GM18519 (cell line): ENCODE results near the gene MYL10.
"Not testable (repeated sequence)": the region's sequence is repeated elsewhere in the genome, so short reads cannot be mapped to it uniquely, and the experiment has no call there.

Experiments used
- ATAC-seq: cut with Tn5 transposase; IDR thresholded peaks from one replicate; pipeline ENCODE4 v1.9.1; 2021; ENCODE audit warnings: mild to moderate bottlenecking, moderate library complexity; ENCODE audit not compliant: unreplicated experiment, low FRiP score

MYL10 gene

GRCh38 chr7:101620991-101621390 lies 8.1 kb downstream of the MYL10 start:
- no peak for ATAC-seq

- no peak for ATAC-seq
These were observed 8.7 kb downstream of the MYL10 start for GRCh38 chr7:101620395-101620794.

- ATAC-seq: no peak
These were observed 10.2 kb downstream of the MYL10 start for GRCh38 chr7:101618916-101619315.

GRCh38 chr7:101618207-101618839 lies 10.8 kb downstream of the MYL10 start:
- no peak for ATAC-seq

- no peak for ATAC-seq
These were observed 11.5 kb downstream of the MYL10 start for GRCh38 chr7:101617451-101618206.

GRCh38 chr7:101615446-101615845 lies 13.7 kb downstream of the MYL10 start:
- ATAC-seq: no peak

GRCh38 chr7:101614939-101615302 lies 14.2 kb downstream of the MYL10 start:
- no peak for ATAC-seq

- ATAC-seq: no peak
These were observed 14.8 kb downstream of the MYL10 start for GRCh38 chr7:101614098-101614938.

GRCh38 chr7:101612885-101613515 lies 16.1 kb downstream of the MYL10 start:
- ATAC-seq: no peak

GRCh38 chr7:101608772-101609713 lies 20.1 kb downstream of the MYL10 start:
- no peak for ATAC-seq

- no peak for ATAC-seq
These were observed 22.6 kb downstream of the MYL10 start for GRCh38 chr7:101606498-101606923.

GRCh38 chr7:101605611-101606497 lies 23.2 kb downstream of the MYL10 start:
- no peak for ATAC-seq

- not testable (repeated sequence) for ATAC-seq
These were observed 24.2 kb downstream of the MYL10 start for GRCh38 chr7:101604934-101605332.

GRCh38 chr7:101604331-101604933 lies 24.7 kb downstream of the MYL10 start:
- no peak for ATAC-seq

- ATAC-seq: no peak
These were observed 26.4 kb downstream of the MYL10 start for GRCh38 chr7:101602484-101603241.

GRCh38 chr7:101602082-101602481 lies 27.0 kb downstream of the MYL10 start:
- ATAC-seq: no peak

GRCh38 chr7:101599787-101600186 lies 29.3 kb downstream of the MYL10 start:
- ATAC-seq: no peak
